HG02870 (cell line): ENCODE results near the gene MED14.
"Not testable (repeated sequence)": the region's sequence is repeated elsewhere in the genome, so short reads cannot be mapped to it uniquely, and the experiment has no call there.

Experiments
- ATAC-seq: cut with Tn5 transposase; IDR thresholded peaks from one replicate; pipeline ENCODE4 v1.9.1; 2021; ENCODE audit warnings: mild to moderate bottlenecking, moderate library complexity; ENCODE audit not compliant: unreplicated experiment

Gene MED14

DNA sequence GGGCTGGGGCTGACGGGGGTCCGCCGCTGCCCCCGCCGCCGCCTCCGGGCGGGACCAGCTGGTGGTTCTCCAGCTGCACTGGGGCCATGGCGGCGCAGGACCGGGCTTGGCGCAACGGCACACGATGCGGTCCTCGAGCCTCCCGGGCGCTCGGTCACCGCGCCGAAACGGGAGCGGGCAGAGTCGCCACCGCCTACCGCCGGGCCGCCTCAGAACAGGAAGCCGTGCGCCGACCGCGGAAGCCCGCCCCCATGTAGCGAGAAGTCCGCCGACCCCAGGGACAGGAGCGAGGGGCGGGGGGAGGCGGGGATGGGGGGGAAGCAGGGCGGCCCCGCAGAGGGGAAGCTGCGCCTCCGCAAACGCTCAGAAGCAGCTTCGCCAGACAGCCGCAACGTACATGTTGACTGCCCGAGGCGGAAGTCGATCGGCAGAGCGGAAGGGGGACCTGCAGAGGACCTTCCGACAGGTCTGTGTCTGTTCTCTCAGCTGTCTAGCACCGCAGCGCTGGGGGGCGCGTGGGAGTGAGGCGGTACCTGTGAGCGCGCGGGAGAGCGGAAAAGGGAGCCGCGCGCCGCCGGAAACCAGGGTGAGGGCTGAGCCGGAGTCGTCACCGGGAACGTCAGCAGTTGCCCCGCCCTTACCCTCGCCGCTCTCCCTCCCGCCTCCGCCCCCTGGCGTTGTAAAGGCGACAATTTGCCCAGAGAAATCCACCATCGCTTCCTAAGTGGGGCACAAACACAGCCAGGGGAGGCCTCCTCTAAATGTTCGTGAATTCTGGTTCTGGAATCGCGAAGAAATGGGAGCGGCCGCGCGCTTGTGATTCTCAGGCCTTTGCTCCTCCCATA lies at the start of gene MED14:
Gene MED14, minus strand, starts transcription at position 218 of the 845 bp plus-strand sequence. Its CDS starts 130 bp downstream, at position 88.
- peak; percentile 84 for ATAC-seq

DNA sequence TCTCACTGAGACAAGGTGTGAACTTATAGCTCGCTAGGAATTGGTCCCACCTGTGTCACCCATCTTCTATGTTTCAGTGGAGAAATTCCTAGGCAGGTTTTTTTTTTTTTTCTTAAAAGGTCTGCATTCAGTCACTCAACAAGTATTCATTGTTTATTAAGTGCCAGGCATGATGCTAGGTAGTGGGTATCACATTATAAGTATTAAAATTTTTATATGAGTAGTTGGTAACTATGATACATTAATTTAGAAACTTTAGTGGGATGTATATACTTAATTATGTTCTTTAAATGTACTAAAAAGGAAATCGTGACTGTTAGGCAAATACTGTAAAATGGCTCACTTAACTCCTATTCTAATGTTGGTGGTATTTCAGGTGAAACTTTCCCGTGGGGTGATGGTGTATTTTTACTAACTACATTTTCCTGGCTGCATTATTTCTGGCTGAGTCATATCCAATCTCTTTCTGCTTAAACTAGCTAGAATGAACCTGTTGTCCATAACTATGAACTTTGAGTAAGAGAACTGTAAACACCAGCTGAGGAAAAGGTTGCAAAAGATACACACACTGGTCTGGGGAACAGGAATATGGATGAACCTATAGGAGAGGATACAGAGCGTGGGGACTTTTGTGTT lies 49.3 kb upstream of the MED14 start:
- ATAC-seq, result no peak

DNA sequence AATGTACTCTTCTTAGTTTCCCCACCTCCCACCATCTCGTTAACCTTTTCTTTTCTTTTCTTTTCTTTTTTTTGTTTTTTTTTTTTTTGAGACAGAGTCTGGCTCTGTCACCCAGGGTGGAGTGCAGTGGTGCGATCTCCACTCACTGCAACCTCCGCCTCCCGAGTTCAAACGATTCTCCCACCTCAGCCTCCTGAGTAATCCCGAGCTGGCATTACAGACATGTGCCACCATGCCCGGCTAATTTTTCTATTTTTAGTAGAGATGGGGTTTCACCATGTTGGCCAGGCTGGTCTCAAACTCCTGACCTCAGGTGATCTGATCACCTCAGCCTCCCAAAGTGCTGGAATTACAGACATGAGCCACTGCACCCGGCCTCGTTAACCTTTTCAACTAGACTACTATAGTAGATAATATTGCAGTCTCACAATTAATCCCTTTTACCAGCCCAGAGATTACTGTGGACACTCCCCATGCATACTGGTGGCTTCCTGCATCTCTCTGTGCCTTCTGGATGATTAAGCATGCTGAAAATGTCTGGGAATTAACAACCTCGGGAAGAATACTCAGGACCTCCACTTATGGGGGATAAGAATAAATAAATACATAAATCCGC lies 47.4 kb upstream of the MED14 start:
- ATAC-seq, result not testable (repeated sequence)

DNA sequence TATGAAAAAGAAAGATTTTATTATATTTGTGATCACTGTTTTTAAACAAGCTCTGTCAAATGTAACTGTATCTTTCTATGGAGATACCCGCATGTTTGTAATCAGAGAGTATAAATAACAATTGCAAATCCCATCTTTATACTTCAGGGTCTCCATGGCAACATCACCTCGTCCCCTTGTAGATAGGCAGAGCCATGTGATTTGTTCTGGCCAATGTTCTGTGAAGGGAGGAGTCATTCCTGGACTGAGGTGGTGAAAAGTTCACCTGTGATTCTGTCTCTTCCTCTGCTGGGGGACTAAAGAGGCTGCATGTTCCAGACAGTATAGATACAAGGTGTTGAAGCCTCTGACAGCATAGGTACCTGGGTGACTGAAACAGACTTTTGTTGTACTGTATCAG lies 45.6 kb upstream of the MED14 start:
- ATAC-seq, result no peak

DNA sequence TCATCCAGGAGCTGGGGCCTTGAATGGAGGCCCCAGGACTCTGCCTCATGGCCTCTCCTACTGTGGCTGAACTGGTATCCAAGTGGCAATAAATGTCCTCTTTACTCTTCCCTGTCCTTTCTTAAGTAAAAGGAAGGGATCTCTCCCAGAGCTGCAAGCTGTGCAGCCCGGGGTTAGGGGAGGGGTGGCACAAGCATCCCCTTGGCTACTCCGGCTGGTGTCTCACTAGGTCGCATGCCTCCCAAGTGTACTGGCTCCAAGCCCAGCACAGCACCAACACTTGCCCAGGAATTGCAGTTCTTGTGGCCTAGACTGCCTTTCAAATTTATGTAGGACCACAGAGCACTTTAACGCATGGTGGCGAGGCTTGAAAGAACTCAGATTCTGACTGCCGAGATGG lies 44.7 kb upstream of the MED14 start:
- ATAC-seq, result no peak

DNA sequence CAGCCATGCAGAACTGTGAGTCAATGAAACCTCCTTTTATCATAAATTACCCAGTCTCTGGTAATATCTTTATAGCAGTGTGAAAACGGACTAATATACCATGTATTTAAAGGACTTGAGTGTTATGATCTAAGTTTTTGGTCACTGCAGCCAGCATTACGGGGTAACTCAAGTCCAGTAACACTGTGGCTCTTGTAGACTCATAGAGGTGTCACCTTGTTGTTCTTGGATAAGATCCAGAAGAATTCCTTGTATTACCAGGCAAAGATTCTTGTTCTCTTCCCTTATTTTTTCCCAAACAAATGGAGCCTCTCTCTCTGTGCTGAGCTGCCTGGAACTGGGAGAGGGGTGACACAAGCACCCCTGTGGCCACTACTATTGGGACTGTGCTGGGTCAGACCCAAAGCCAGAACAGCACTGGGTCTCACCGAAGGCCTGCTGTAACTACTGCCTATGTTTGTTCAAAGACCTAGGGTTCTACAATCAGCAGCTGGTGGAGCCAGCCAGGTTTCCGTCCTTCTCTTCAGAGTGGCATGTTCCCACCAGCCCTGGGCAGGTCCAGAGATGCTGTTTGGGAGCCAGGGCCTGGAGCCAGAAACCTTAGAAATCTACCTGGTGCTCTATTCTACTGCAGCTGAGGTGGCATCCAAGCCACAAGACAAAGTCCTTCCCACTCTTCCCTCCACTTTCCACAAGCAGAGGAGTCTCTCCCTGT lies 43.7 kb upstream of the MED14 start:
- no peak for ATAC-seq

DNA sequence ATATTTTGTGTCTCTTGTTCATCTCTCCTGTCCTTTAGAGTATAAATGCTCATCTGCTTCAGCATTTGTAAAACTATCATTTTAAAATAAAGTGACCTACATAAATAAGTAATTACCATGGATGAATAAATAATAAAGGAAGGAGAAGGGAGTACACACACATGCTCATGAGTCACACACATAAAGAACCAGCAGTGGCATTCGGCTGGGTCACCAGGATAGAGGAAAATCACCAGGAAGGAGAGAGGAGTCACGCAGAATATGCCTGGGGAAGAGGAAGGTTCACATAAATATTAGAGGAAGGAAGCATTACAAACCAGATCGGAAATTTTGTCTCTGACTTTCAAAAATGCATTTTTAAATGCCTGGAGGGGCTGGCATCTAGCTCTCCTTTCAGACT lies 38.5 kb upstream of the MED14 start:
- no peak for ATAC-seq

DNA sequence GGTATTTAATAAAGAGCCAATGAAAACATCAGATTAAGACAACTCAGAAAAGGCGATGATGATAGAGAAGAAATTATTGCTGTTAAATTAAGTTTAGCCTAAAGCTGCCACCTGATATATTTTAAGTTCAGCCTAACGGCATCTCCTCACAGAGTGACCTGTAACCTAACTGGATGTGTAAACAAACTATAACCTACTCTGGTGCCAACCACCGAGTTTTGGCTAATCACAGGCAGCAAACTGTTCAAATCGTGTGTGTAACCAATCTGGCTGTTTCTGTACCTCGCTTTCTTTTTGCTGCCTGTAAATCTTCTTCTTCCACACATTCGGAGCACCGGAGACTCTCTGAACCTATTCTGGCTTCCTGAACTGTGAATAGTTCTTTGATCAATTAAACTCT lies 37.8 kb upstream of the MED14 start:
- ATAC-seq, result no peak

DNA sequence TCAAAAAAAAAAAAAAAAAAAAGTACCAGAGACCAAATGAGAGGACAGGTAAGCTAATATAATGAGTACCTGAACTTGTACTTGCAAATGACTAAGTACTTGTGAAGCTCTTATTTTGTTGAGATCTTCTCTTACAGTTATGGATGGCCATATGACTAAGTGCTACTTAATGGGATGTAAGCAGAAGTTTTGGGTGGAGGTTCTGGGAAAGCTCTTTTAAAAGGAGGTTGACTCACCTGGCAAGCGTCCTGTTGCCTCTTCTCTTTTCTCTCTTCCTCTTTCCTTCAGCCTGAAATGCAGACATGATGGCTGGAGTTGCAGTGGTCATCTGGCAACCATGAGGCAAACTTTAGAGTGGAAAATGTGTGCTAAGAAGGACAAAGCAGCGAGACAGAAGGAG lies 36.9 kb upstream of the MED14 start:
- no peak for ATAC-seq

DNA sequence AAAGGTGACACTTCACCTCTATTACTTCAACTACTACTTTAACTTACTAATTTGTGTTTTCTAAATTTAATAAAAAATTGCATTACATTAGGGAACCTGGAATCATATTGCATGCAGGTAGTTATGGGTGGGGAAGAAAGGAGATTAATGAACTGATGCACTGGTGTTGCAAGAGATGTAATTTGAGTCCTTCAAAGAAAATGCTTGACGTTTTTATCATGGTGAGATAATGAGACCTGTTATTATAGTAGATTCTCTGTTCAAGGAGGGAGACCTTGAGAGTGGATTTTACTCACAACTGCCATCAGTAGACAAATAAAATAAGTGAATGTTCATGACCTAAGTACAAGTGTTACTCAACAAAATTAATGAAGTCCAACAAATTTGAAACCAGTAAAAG lies 26.4 kb upstream of the MED14 start:
- no peak for ATAC-seq

DNA sequence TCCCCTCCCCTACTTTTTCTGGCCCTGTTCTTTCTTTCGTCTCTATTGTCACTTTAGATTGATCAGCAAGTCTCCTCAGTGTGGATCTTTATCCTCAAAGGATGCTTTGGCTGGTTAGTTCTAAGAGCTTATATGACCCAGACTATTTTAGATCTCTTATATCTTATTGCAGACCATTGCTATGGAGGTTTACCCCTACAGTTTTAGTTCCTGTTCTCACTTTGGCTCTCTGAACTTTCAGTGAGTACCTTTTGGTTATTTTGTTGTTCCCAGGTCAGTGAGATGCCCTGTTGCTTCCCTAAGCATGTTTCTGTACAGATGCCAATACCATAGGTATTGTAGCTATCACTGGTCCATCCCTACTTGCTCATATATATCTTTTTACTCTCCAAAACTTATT lies 24.0 kb upstream of the MED14 start:
- no peak for ATAC-seq

DNA sequence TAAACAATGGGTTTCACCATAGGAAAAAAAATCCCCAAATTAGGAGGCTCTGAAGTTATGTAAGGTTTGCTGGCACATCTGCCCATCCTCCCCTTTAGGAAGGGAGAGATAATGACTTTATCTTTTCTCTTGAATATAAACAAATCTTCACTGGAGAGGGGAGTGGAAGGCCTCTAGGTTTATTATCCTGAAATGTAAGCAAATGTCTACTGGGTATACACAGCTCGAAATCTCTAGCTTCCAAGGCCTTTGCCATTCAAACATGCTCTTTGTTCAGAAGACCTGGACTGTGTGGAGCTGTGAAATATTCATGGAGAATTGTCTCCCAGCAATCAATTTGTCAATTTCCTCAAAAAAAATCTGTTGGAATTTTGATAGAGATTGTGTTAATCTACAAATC lies 21.7 kb upstream of the MED14 start:
- no peak for ATAC-seq

DNA sequence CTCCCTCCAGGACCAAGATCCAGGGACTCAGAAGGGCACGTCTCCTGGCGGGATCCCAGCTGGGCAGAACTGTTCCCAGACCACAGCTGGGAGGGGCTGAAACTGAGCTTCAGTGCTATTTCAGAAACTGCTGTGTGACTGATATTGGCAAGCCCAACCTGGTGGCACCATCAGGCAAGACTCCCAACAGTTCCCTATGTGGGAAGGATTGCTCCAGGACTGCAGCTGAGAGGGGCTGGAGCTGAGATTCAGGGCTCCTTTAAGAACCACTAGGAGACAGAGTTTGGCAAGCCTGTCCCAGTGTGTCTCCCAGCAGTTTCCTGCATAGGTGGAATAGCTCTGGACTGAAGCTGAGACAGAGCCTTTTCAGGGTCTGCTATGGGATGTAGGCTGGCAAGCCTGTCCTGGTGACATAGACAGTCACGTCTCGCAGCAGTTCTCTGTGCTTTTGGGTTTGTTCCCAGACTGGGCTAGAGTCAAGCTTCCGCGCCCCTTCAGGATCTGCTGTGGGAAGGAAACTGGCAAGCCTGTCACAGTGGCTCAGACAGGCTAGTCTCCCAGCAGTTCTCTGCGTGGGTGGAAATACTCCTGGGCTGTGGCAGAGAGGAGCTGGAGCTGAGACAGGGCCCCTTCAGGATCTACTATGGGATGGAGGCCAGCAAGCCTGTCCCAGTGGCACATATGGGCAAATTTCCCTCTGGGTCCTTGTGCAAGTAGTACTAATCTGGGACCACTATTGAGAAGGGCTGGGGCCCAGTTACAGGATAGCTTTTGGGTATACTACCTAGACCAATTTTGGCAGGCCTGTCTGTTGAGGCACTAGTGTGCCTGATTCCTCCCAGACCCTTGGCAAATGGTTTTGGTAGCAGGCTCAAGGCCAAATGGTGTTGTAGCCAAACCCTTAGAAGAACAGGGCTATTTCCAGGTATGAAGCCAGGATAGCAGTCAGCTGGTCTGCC lies 20.2 kb upstream of the MED14 start:
- no peak for ATAC-seq

DNA sequence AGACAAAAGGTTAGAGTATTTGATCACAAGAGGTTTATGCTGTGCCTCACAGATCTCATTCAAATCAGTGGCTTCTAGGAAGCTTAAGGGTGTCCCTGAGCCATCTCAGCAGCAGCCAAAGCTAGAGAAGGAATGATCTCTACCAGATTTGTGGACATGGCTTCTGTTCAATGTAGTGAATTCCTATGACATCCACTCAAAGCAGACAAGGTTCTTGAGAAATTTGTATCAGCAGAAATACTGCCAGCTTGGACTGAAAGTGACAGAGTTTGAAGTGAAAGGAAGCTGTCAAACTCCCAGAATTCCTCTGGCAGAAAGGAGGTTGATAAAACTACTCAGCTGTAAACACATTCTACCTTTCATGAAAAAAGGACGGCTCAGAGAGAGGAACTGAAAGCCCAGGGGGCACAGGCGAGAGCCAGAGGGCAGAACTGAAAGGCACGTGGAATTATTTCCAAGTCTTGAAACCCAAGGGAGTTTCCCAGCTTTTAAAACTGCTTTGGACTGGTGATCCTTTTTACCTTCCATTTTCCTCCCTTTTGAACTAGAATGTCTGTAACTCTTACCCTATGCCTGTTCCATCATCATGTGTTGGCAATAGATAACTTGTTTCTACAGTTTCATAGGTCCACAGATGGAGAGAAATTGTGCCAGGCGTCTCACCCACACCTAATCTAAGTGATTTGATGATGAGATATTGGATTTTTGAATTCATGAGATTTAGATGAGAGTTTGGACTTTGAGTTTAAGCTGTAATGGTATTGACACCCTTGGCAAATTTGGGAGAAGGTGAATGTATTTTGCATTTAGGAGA lies 14.5 kb upstream of the MED14 start:
- no peak for ATAC-seq

DNA sequence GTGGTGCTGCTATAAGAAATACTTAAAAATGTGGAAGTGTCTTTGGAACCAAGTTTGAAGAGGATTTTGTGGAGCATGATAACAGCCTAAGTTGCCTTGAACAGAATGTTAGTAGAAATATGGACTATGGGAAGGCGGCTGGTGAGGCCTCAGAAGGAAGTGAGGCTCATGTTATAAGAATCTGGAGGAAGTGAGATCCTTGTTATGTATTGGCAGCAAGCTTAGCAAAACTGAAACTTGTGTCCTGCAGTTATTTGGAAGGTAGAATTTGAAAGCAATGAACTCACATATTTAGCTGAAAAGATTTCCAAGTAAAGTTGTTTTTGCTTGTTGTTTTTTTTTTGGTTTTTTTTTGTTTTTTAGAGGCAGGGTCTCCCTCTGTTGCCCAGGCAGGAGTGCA lies 13.6 kb upstream of the MED14 start:
- ATAC-seq, result no peak

DNA sequence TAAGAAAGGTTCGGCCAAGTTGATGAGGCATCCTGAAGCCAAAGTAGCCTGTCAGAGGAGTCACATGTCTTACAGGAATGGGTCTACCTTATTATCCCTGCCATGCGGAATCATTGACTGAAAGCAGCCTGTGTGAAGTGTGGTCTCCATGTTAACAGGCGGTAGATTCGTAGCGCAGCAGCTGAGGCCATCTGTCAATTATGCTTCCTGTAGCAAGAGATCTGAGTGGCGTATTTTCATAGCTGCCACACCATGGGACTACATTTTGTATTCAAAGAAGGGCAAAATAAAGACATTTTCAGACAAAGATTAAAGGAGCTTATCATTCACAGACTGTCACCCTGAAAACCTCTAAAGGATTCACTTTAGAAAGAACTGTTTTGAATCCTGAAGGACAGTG lies 11.2 kb upstream of the MED14 start:
- ATAC-seq, result no peak

DNA sequence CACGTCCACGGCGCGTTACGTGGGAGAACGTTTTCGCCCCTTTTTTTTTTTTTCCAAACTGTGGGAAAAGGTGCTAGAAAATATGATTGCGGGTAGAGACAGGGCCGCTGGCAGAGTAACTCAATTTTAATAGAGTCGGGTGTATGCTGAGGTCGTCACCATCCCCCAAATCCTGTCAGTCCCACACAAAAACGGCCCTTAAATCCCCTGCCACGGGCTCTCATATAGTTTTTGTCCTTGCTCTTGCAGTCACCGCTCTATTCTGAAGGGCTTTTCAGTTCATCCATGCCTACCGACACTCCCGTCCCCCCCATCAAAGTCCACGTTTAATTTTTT lies 796 bp upstream of the MED14 start:
- no peak for ATAC-seq

DNA sequence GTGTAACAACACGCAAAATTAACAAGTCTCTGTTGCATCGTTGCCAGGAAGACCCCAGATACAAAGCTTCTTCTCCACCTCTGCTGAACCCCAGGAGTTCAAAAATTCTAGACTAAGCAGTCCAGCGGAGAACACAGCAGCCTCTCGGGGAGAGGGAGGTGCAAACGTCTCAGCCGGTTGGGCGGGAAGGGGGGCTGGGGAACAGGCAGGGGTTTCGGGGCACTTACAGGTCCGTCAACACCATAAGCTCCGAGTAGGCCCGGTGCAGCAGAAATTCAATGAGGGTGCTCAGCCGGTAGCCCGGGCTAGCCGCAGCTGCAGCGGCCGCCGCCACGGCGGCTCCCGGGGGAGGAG lies 394 bp downstream of the MED14 start:
- ATAC-seq, result no peak

DNA sequence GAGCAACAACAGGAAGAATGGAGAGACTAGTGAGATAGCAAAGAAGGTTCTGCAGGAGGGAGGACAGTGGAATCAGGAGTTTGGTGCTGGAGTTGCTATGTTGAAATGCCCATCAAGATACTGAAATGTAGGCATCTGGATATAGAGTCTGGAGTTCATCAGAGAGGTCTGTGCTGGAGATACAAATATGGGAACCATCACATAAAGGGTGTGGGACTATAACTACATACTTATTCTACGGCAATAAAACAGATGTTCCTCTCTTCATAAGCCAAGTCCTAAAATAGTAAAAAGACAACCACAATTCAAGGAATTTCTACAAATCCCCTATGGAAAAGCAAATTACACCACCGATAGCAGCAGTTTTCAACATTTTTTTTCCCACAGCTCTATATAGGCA lies 1.6 kb downstream of the MED14 start:
- no peak for ATAC-seq

DNA sequence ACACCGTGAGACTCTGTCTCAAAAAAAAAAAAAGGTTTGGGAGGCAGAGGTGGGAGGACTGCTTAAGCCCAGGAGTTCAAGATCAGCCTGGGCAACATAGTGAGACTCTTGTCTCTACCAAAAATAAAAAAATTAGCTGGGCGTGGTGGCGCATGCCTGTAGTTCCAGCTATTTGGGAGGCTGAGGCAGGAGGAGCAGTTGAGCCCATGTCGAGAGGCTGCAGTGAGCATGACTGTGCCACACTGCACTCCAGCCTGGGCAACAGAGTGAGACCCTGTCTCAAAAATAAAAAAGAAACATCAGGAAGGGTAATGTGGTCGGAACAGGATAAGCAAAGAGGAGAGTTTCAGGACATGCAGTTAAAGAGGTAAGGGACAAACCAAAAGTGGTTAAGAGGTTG lies 2.8 kb downstream of the MED14 start:
- not testable (repeated sequence) for ATAC-seq
